Peyer's patch (tissue), 4 donors: ENCODE measurements around the gene ATXN1. TPM values are rescaled to one million over a fixed set of nuclear protein-coding genes. Genes with fewer than 3 reads are reported as not detected.

Source experiments
- DNase-seq, 3 donors: peaks; one replicate each; pipeline ENCODE4 v3.0.0-alpha.2; 2017 to 2019
- H3K27ac ChIP-seq, 4 donors: fragments of 200-600 bp; sonication (generic); one replicate each; pipeline ENCODE4 v1.5.1; 2016 to 2019
- H3K27me3 ChIP-seq, 2 donors: fragments of 200-600 bp; sonication (generic); one replicate each; pipeline ENCODE4 v1.5.1; 2019
- H3K36me3 ChIP-seq, 3 donors: fragments of 200-600 bp; sonication (generic); one replicate each; pipeline ENCODE4 v1.5.1; 2016 to 2019
- H3K4me1 ChIP-seq, 4 donors: fragments of 200-600 bp; sonication (generic); one replicate each; pipeline ENCODE4 v1.5.1; 2016 to 2019
- H3K4me3 ChIP-seq, 4 donors: fragments of 200-600 bp; sonication (generic); 1 replicate in 3 of 4; 2 replicates in 1 of 4; pipeline ENCODE4 v1.5.1; 2016 to 2019; ENCODE audit warnings: mild to moderate bottlenecking in 1 of 4
- H3K9me3 ChIP-seq, 4 donors: fragments of 200-600 bp; sonication (generic); one replicate each; pipeline ENCODE4 v1.5.1; 2016 to 2019; ENCODE audit warnings: mild to moderate bottlenecking in 1 of 4
- CTCF ChIP-seq, 6 experiments: fragments of 450-650 bp in 4 of 6; fragments of 200-600 bp in 2 of 6; sonication (generic) in 1 of 6; IDR thresholded peaks; one replicate each; pipeline ENCODE4 v1.5.1; 2017 to 2019; ENCODE audit warnings: antibody characterized with exemption in 6 of 6, mild to moderate bottlenecking in 3 of 6, moderate library complexity in 1 of 6
- POLR2A ChIP-seq, 2 donors: fragments of 450-650 bp; IDR thresholded peaks; one replicate each; pipeline ENCODE4 v1.5.1; 2017; ENCODE audit warnings: antibody characterized with exemption in 2 of 2, mild to moderate bottlenecking in 2 of 2, moderate library complexity in 2 of 2
- total RNA-seq, 4 donors: library from RNA; depleted of rRNA; stranded (reverse); fragments of >200 nt; gene quantifications; one replicate each; pipeline ENCODE4 v1.1.0, GENCODE V29; 2016

Gene ATXN1
- total RNA-seq, 4 donors from 2014 or later, result 34.7 to 48.5 (median 43.1) TPM

- Histone ChIP-seq H3K4me1 (peaks cover 0 to 10% (median 0%) of the 10 kb centered on the region in 4 donors), H3K27ac (no peak overlapping the region), H3K4me3 (no peak overlapping the region), H3K36me3 (no peaks in the 10 kb centered on the region), H3K27me3 (no peaks in the 10 kb centered on the region), H3K9me3 (no peaks in the 10 kb centered on the region)
- no peak for TF ChIP-seq POLR2A (IDR thresholded peaks at IDR 0.05)
- no peak for TF ChIP-seq CTCF (IDR thresholded peaks at IDR 0.05)
- no peak for DNase-seq
These were observed 401.7 kb downstream of the ATXN1 start for GRCh38 chr6:16359563-16359962.

GRCh38 chr6:16358531-16359138, 402.6 kb downstream of the ATXN1 start:
- H3K9me3 ChIP-seq, result no peaks in the 10 kb centered on the region
- no peak for TF ChIP-seq CTCF (IDR thresholded peaks at IDR 0.05)
- TF ChIP-seq POLR2A (IDR thresholded peaks at IDR 0.05), result peak in 1 of 2 donors; percentile 8
- H3K4me3 ChIP-seq, result peak overlapping the region in 2 of 4 donors; percentile 16 to 18
- H3K4me1 ChIP-seq, result peaks cover 0 to 10% (median 0%) of the 10 kb centered on the region in 4 donors
- H3K27me3 ChIP-seq, result no peaks in the 10 kb centered on the region
- H3K27ac ChIP-seq, result no peak overlapping the region
- peak in 2 of 3 donors; percentile 58 to 76 for DNase-seq
- H3K36me3 ChIP-seq, result no peaks in the 10 kb centered on the region

- no peak for TF ChIP-seq CTCF (IDR thresholded peaks at IDR 0.05)
- Histone ChIP-seq H3K27me3 (no peaks in the 10 kb centered on the region), H3K4me3 (no peak overlapping the region), H3K27ac (no peak overlapping the region), H3K36me3 (no peaks in the 10 kb centered on the region), H3K9me3 (no peaks in the 10 kb centered on the region), H3K4me1 (no peaks in the 10 kb centered on the region)
- no peak for DNase-seq
These were observed 405.4 kb downstream of the ATXN1 start for GRCh38 chr6:16355699-16356446.

GRCh38 chr6:16355238-16355637, 406.0 kb downstream of the ATXN1 start:
- TF ChIP-seq CTCF (IDR thresholded peaks at IDR 0.05), result no peak

GRCh38 chr6:16354692-16355091, 406.6 kb downstream of the ATXN1 start:
- no peak overlapping the region for H3K4me3 ChIP-seq
- H3K36me3 ChIP-seq, result no peaks in the 10 kb centered on the region
- no peak for DNase-seq
- H3K9me3 ChIP-seq, result no peaks in the 10 kb centered on the region
- no peak overlapping the region for H3K27ac ChIP-seq
- no peak for TF ChIP-seq POLR2A (IDR thresholded peaks at IDR 0.05)
- TF ChIP-seq CTCF (IDR thresholded peaks at IDR 0.05), result no peak
- H3K27me3 ChIP-seq, result no peaks in the 10 kb centered on the region
- H3K4me1 ChIP-seq, result peaks cover 0 to 9% (median 0%) of the 10 kb centered on the region in 4 donors

More at GRCh38 chr6:16355238-16355637, 406.0 kb downstream of the ATXN1 start:
- Histone ChIP-seq H3K36me3 (no peaks in the 10 kb centered on the region), H3K27me3 (no peaks in the 10 kb centered on the region), H3K9me3 (no peaks in the 10 kb centered on the region), H3K4me3 (no peak overlapping the region), H3K27ac (no peak overlapping the region), H3K4me1 (peaks cover 0 to 6% (median 0%) of the 10 kb centered on the region in 4 donors)
- no peak for DNase-seq
